Astrocyte (in vitro differentiated cells and primary cell): ENCODE results near the gene B3GNT5.

ENCODE experiments used
- CTCF ChIP-seq: IDR thresholded peaks from 2 replicates; pipeline ENCODE4 v1.5.1; 2011; ENCODE audit warnings: low read depth, mild to moderate bottlenecking, inconsistent platforms, low read length, moderate library complexity; ENCODE audit not compliant: insufficient read depth
- EZH2 ChIP-seq: IDR thresholded peaks from 2 replicates; pipeline ENCODE4 v1.6.1; 2012; ENCODE audit warnings: mild to moderate bottlenecking, low read length, inconsistent platforms; ENCODE audit not compliant: insufficient read depth

GRCh38 chr3:183301937-183302580 is 49.0 kb downstream of the B3GNT5 start:
- TF ChIP-seq CTCF (no peak), EZH2 (no peak)
